ENCODE data around the gene KIAA1755.

The KIAA1755 gene

GRCh38 chr20:38217791-38218565, 42.6 kb downstream of the KIAA1755 start:
- no peak for DNase-seq (ENCODE audit: low spot score)

GRCh38 chr20:38216746-38217595, 43.6 kb downstream of the KIAA1755 start:
- DNase-seq (ENCODE audit: low spot score), result no peak

GRCh38 chr20:38216201-38216600, 44.3 kb downstream of the KIAA1755 start:
- no peak for DNase-seq (ENCODE audit: low spot score)

GRCh38 chr20:38215194-38216182, 45.0 kb downstream of the KIAA1755 start:
- no peak for DNase-seq (ENCODE audit: low spot score)

- DNase-seq (ENCODE audit: low spot score), result no peak
Observed at GRCh38 chr20:38214256-38215193, 46.0 kb downstream of the KIAA1755 start.

- no peak for DNase-seq (ENCODE audit: low spot score)
Observed at GRCh38 chr20:38213607-38213940, 47.0 kb downstream of the KIAA1755 start.

GRCh38 chr20:38212806-38213606, 47.5 kb downstream of the KIAA1755 start:
- no peak for DNase-seq (ENCODE audit: low spot score)

- DNase-seq (ENCODE audit: low spot score), result no peak
Observed at GRCh38 chr20:38211200-38212097, 49.1 kb downstream of the KIAA1755 start.

GRCh38 chr20:38210741-38211140, 49.8 kb downstream of the KIAA1755 start:
- no peak for DNase-seq (ENCODE audit: low spot score)

- DNase-seq (ENCODE audit: low spot score), result no peak
Observed at GRCh38 chr20:38209736-38210405, 50.7 kb downstream of the KIAA1755 start.

GRCh38 chr20:38209054-38209675, 51.4 kb downstream of the KIAA1755 start:
- DNase-seq (ENCODE audit: low spot score), result no peak

GRCh38 chr20:38208523-38208922, 52.0 kb downstream of the KIAA1755 start:
- DNase-seq (ENCODE audit: low spot score), result no peak

GRCh38 chr20:38208088-38208487, 52.4 kb downstream of the KIAA1755 start:
- no peak for DNase-seq (ENCODE audit: low spot score)

- no peak for DNase-seq (ENCODE audit: low spot score)
Observed at GRCh38 chr20:38207621-38208020, 52.9 kb downstream of the KIAA1755 start.

- no peak for DNase-seq (ENCODE audit: low spot score)
Observed at GRCh38 chr20:38205001-38205400, 55.5 kb downstream of the KIAA1755 start.

- no peak for DNase-seq (ENCODE audit: low spot score)
Observed at GRCh38 chr20:38203981-38204357, 56.6 kb downstream of the KIAA1755 start.

- DNase-seq (ENCODE audit: low spot score), result no peak
Observed at GRCh38 chr20:38203337-38203980, 57.1 kb downstream of the KIAA1755 start.

- no peak for DNase-seq (ENCODE audit: low spot score)
Observed at GRCh38 chr20:38202982-38203293, 57.6 kb downstream of the KIAA1755 start.
